Common myeloid progenitor, CD34-positive (primary cell): ENCODE measurements around the gene TMA7B.

Source experiments
- CTCF ChIA-PET: fragments of 350-600 bp; sonication (Branson Sonifier 250); formaldehyde crosslinking; loops from one replicate; lab custom pipeline; 2021; ENCODE audit warnings: antibody characterized with exemption; lab: Charles Lee
- POLR2A ChIA-PET: fragments of 350-600 bp; sonication (Branson Sonifier 250); formaldehyde crosslinking; loops from one replicate; lab custom pipeline; 2021; ENCODE audit warnings: antibody characterized with exemption; lab: Charles Lee
- DNase-seq, 3 donors: peaks; one replicate each; pipeline versions ENCODE4 v3.0.0 to v3.0.0-alpha.2; 2013
- H3K27ac ChIP-seq, 2 experiments: 1 replicate in 1 of 2; 2 replicates in 1 of 2; pipeline ENCODE4 v1.7.0; 2013; ENCODE audit warnings: inconsistent platforms in 2 of 2, low read length in 2 of 2, mild to moderate bottlenecking in 2 of 2, low read depth in 1 of 2, moderate library complexity in 1 of 2; ENCODE audit not compliant: severe bottlenecking in 2 of 2, insufficient read depth in 1 of 2, poor library complexity in 1 of 2
- H3K27me3 ChIP-seq, 5 experiments: replicated peaks in 2 of 5; 1 replicate in 3 of 5; 2 replicates in 2 of 5; pipeline versions ENCODE4 v1.6.1 to v1.7.0; 2013; ENCODE audit warnings: low read length in 4 of 5, mild to moderate bottlenecking in 2 of 5, moderate library complexity in 2 of 5, inconsistent platforms in 1 of 5; ENCODE audit not compliant: insufficient read depth in 5 of 5, control insufficient read depth in 4 of 5
- H3K36me3 ChIP-seq, 4 experiments: 1 replicate in 2 of 4; 2 replicates in 2 of 4; pipeline versions ENCODE4 v1.6.1 to v1.7.0; 2013; ENCODE audit warnings: low read length in 3 of 4, control low read depth in 1 of 4, mild to moderate bottlenecking in 1 of 4; ENCODE audit not compliant: control insufficient read depth in 4 of 4, insufficient read depth in 4 of 4
- H3K4me1 ChIP-seq, 4 experiments: 1 replicate in 3 of 4; 2 replicates in 1 of 4; pipeline versions ENCODE4 v1.6.1 to v1.7.1; 2013; ENCODE audit warnings: low read length in 3 of 4, mild to moderate bottlenecking in 3 of 4, control low read depth in 1 of 4, inconsistent platforms in 1 of 4, moderate library complexity in 1 of 4; ENCODE audit not compliant: control insufficient read depth in 4 of 4, insufficient read depth in 4 of 4; ENCODE audit errors: control extremely low read depth in 1 of 4
- H3K4me3 ChIP-seq, 7 experiments: 1 replicate in 4 of 7; 2 replicates in 3 of 7; pipeline versions ENCODE4 v1.5.1 to v1.7.0; 2013; ENCODE audit warnings: mild to moderate bottlenecking in 7 of 7, low read length in 6 of 7, moderate library complexity in 6 of 7, inconsistent platforms in 2 of 7, low read depth in 2 of 7, control low read depth in 1 of 7; ENCODE audit not compliant: insufficient read depth in 4 of 7, control insufficient read depth in 1 of 7; ENCODE audit errors: extremely low read depth in 1 of 7
- H3K9me3 ChIP-seq, 5 experiments: 1 replicate in 4 of 5; 2 replicates in 1 of 5; pipeline versions ENCODE4 v1.6.1 to v1.7.1; 2013; ENCODE audit warnings: low read length in 4 of 5, mild to moderate bottlenecking in 2 of 5, inconsistent platforms in 1 of 5, low read depth in 1 of 5, moderate library complexity in 1 of 5; ENCODE audit not compliant: control insufficient read depth in 4 of 5, insufficient read depth in 2 of 5; ENCODE audit errors: control extremely low read depth in 1 of 5
- WGBS: methylation state at CpG from one replicate; pipeline ENCODE4 v1.1.5; 2013; ENCODE audit not compliant: insufficient coverage; 5-methylcytosine and 5-hydroxymethylcytosine counted together

TMA7B gene

GRCh38 chr22:39925273-39925672, 34.9 kb upstream of the TMA7B start:
- POLR2A ChIA-PET, result no interaction called here
- 93% methylated on average over 2 of the region's 2 CpGs for WGBS

DNA sequence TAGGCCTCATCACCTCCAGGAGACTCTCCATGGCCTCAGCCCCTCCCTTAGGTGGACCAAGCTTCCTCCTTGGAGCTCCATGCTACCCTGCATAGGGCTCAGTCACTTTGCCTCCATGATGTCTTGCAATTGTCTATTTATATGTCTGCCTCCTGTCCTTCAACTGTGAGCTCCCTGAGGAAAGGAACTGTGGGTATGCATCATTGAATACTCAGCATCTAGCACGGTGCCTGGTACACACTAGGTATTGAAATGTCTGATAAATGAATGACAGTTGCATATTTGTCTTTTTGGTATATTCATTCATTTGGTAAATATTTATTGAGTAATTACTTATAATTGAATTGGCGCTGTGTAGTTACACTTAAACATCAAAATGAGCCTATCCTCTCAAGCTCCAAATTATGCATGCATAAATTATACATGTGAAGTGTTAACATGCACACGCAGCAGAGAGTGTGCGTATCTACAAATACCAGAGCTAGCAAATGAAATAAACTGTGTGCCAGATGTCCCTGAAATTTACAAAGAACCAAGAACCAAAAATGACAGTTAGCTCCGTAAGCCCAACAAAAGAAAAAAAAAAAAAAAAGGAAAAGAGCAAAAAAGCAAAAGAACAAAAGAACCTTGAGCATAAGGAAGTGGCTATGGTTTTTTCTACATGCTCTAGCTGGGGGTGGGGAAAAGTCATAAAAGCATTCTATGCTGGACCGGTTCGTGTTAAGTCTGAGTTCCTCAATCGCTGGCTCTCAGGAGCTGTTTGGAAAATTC, 34.1 kb upstream of the TMA7B start:
- H3K27me3 ChIP-seq, result peaks cover 0 to 11% (median 4%) of the 10 kb centered on the region in 5 experiments
- ChIA-PET POLR2A (no interaction called here), CTCF (interaction anchor here (0.9 to 4.8 kb wide), 6 partner anchors 9 to 99 kb away, joined by 3 to 17 read pairs (median 6); no protein-coding TSS in a partner anchor)
- no peaks in the 10 kb centered on the region for H3K9me3 ChIP-seq
- no peaks in the 10 kb centered on the region for H3K36me3 ChIP-seq
- H3K4me3 ChIP-seq, result no peak overlapping the region
- WGBS, result 37% methylated on average over 6 of the region's 8 CpGs
- no peak overlapping the region for H3K27ac ChIP-seq
- peak in 2 of 3 donors; percentile 40 to 50 for DNase-seq
- peaks cover 3 to 42% (median 12%) of the 10 kb centered on the region in 4 experiments for H3K4me1 ChIP-seq

More at GRCh38 chr22:39925273-39925672, 34.9 kb upstream of the TMA7B start:
- H3K27ac ChIP-seq, result no peak overlapping the region
- DNase-seq, result no peak
- peaks cover 0 to 7% (median 4%) of the 10 kb centered on the region in 5 experiments for H3K27me3 ChIP-seq
- H3K36me3 ChIP-seq, result no peaks in the 10 kb centered on the region
- peaks cover 3 to 36% (median 12%) of the 10 kb centered on the region in 4 experiments for H3K4me1 ChIP-seq
- H3K9me3 ChIP-seq, result no peaks in the 10 kb centered on the region
- H3K4me3 ChIP-seq, result no peak overlapping the region
- CTCF ChIA-PET, result interaction anchor here (0.9 to 4.8 kb wide), 5 partner anchors 10 to 99 kb away, joined by 3 to 17 read pairs (median 7); no protein-coding TSS in a partner anchor

GRCh38 chr22:39926753-39927152, 33.4 kb upstream of the TMA7B start:
- ChIA-PET POLR2A (no interaction called here), CTCF (interaction anchor here (0.6 to 4.8 kb wide), 6 partner anchors 8 to 409 kb away, joined by 3 to 17 read pairs (median 6); no protein-coding TSS in a partner anchor)
- Histone ChIP-seq H3K27me3 (peaks cover 0 to 11% (median 4%) of the 10 kb centered on the region in 5 experiments), H3K36me3 (no peaks in the 10 kb centered on the region), H3K9me3 (no peaks in the 10 kb centered on the region), H3K4me3 (no peak overlapping the region), H3K4me1 (peaks cover 3 to 44% (median 13%) of the 10 kb centered on the region in 4 experiments), H3K27ac (no peak overlapping the region)
- 95% methylated on average over 3 of the region's 5 CpGs for WGBS
- no peak for DNase-seq

GRCh38 chr22:39927544-39927943, 32.7 kb upstream of the TMA7B start:
- 98% methylated on average over 7 of the region's 7 CpGs for WGBS
- no peaks in the 10 kb centered on the region for H3K36me3 ChIP-seq
- H3K9me3 ChIP-seq, result no peaks in the 10 kb centered on the region
- ChIA-PET POLR2A (no interaction called here), CTCF (interaction anchor here (0.6 to 4.8 kb wide), 3 partner anchors 12 to 409 kb away, joined by 3 to 17 read pairs (median 4); no protein-coding TSS in a partner anchor)
- no peak overlapping the region for H3K27ac ChIP-seq
- peaks cover 0 to 7% (median 2%) of the 10 kb centered on the region in 5 experiments for H3K27me3 ChIP-seq
- H3K4me1 ChIP-seq, result peaks cover 3 to 44% (median 13%) of the 10 kb centered on the region in 4 experiments
- DNase-seq, result no peak
- no peak overlapping the region for H3K4me3 ChIP-seq

DNA sequence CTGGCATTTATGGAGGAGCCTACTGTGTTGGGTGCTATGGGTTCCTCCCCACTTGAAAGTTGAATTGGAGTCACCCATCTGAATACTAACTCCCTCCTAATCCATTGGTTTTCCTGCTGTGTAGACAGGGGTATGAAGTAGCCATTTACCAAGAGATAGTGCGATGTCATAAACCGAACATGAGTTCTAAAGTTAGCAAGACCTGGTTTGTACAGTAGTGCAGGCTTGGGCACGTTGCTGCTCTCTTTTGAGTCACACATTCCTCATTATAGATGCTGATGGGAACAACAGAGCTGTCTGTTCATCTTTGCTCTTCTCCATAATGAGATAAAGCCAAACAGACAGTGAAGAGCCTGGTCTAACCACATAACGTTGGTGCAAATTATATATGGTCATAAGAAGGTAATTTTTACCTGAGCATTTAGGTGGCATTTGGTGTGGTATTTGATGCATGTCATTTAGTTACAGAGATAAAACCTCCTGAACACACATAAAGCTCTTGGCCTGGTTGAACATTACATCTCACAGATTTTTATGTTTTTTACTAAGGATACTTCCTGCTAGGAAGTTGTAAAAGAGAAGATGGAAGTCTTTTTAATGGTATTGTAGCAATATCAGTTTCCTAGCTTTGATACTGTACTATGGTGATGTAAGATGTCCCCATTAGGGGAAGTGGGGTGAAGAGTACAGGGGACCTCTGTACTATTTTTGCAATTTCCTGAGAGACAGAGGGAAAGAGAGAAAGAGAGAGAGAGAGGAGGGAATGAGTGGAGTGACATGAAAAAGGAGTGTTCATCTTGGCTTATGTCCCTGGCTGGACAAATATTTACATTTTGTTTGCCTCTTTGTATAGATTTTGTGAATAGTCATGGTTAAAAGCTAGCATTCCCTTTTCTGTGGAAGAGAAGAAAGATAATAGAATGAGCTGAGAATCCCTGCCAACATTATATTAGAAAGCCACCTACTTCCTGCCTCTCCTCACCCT, 31.4 kb upstream of the TMA7B start:
- 95% methylated on average over 3 of the region's 4 CpGs for WGBS
- POLR2A ChIA-PET, result no interaction called here

DNA sequence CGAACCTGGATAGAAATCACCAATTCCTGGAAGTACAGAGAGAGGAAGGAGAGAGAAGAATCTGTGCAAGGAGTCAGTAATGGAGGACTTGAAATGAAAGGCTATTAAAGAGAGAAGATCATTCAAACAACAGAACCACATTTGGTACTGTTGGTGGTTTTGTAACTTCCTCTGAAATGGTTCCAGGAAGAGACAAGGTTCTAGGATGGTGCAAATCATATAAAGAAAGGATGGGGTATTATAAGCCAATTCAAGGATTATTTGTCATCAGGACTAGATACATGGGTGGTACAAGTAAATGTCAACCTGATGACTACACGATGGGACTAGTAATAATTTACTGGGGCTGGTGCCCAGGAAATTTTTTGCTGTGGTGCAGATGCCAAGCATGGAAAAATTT, 28.9 kb upstream of the TMA7B start:
- CTCF ChIA-PET, result interaction anchor here (0.7 to 1.1 kb wide), 3 partner anchors 11 to 387 kb away, joined by 3 to 5 read pairs (median 4); no protein-coding TSS in a partner anchor
- H3K27ac ChIP-seq, result no peak overlapping the region
- no peaks in the 10 kb centered on the region for H3K36me3 ChIP-seq
- H3K27me3 ChIP-seq, result peaks cover 0 to 28% (median 5%) of the 10 kb centered on the region in 5 experiments
- H3K9me3 ChIP-seq, result no peaks in the 10 kb centered on the region
- no peak overlapping the region for H3K4me3 ChIP-seq
- no peak for DNase-seq
- H3K4me1 ChIP-seq, result peaks cover 2 to 26% (median 7%) of the 10 kb centered on the region in 4 experiments
- POLR2A ChIA-PET, result no interaction called here
- WGBS, result 67% methylated on average over 2 of the region's 2 CpGs

More for the DNA sequence above, 31.4 kb upstream of the TMA7B start:
- Histone ChIP-seq H3K9me3 (no peaks in the 10 kb centered on the region), H3K36me3 (no peaks in the 10 kb centered on the region), H3K4me1 (peaks cover 3 to 39% (median 13%) of the 10 kb centered on the region in 4 experiments), H3K27me3 (peaks cover 0 to 12% (median 3%) of the 10 kb centered on the region in 5 experiments), H3K4me3 (no peak overlapping the region), H3K27ac (no peak overlapping the region)
- CTCF ChIA-PET, result interaction anchor here (0.6 to 4.8 kb wide), 6 partner anchors 13 to 395 kb away, joined by 3 to 17 read pairs (median 3); no protein-coding TSS in a partner anchor
- DNase-seq, result no peak
